ENCODE results near the gene NR6A1.
"Not testable (repeated sequence)": the region's sequence is repeated elsewhere in the genome, so short reads cannot be mapped to it uniquely, and the experiment has no call there.

DNA sequence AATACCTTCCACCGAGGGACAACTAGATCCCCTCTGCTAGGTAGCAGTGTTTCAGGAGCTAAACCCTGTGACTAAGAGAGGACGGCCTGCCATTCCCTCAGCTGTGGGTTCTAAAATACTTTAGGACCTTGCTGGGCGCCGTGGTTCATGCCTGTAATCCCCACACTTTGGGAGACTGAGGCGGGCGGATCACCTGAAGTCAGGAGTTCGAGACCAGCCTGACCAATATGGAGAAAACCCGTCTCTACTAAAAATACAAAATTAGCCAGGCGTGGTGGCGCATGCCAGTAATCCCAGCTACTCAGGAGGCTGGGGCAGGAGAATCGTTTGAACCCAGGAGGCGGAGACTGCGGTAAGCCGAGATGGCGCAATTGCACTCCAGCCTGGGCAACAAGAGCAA lies 1.8 kb upstream of the NR6A1 start:
- TF ChIP-seq, protein P1, sequence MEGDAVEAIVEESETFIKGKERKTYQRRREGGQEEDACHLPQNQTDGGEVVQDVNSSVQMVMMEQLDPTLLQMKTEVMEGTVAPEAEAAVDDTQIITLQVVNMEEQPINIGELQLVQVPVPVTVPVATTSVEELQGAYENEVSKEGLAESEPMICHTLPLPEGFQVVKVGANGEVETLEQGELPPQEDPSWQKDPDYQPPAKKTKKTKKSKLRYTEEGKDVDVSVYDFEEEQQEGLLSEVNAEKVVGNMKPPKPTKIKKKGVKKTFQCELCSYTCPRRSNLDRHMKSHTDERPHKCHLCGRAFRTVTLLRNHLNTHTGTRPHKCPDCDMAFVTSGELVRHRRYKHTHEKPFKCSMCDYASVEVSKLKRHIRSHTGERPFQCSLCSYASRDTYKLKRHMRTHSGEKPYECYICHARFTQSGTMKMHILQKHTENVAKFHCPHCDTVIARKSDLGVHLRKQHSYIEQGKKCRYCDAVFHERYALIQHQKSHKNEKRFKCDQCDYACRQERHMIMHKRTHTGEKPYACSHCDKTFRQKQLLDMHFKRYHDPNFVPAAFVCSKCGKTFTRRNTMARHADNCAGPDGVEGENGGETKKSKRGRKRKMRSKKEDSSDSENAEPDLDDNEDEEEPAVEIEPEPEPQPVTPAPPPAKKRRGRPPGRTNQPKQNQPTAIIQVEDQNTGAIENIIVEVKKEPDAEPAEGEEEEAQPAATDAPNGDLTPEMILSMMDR (IDR thresholded peaks at IDR 0.05): not testable (repeated sequence)
- not testable (repeated sequence) for TF ChIP-seq EP300, POLR2A (IDR thresholded peaks at IDR 0.05)
